ENCODE results near the gene CACHD1.

GRCh38 chr1:64687725-64688327, 217.9 kb downstream of the CACHD1 start:
- no peak for TF ChIP-seq CTCF (IDR thresholded peaks at IDR 0.05 in 2 of 3, conservative IDR thresholded peaks at IDR 0.05 in 1 of 3; ENCODE audit: borderline replicate concordance in 1 of 3, insufficient read depth in 1 of 3, low read depth in 2 of 3, low read length in 2 of 3)
- no peak for TF ChIP-seq EZH2 (IDR thresholded peaks at IDR 0.05)
- no peak for TF ChIP-seq ZNF274 (IDR thresholded peaks at IDR 0.05; ENCODE audit: low read depth, low read length)
- TF ChIP-seq POLR2AphosphoS5 (IDR thresholded peaks at IDR 0.05; ENCODE audit: low read depth, low read length): no peak
- TF ChIP-seq ATF3 (IDR thresholded peaks at IDR 0.05): no peak
- no peak for TF ChIP-seq MAX (IDR thresholded peaks at IDR 0.05)
- no peak for TF ChIP-seq EGR1 (IDR thresholded peaks at IDR 0.05; ENCODE audit: low read depth)
- no peak for TF ChIP-seq SRF (IDR thresholded peaks at IDR 0.05; ENCODE audit: low read depth)
- no peak for TF ChIP-seq TCF7L2 (IDR thresholded peaks at IDR 0.05; ENCODE audit: borderline replicate concordance, extremely low read depth, insufficient read depth, insufficient read length)

Measured in HCT116 (cell line).